ENCODE results near the gene PPP3CA. TPM values are rescaled to one million over a fixed set of nuclear protein-coding genes. Genes with fewer than 3 reads are reported as not detected.

The PPP3CA gene
- total RNA-seq, 1 experiment from 2014 or later = 133 TPM

- TF ChIP-seq SP1 (IDR thresholded peaks at IDR 0.05; ENCODE audit: low read depth) (no peak), SIN3A (IDR thresholded peaks at IDR 0.05; ENCODE audit: low read depth) (no peak), ZNF274 (IDR thresholded peaks at IDR 0.05; ENCODE audit: low read depth, low read length) (no peak), CEBPB (IDR thresholded peaks at IDR 0.05; ENCODE audit: low read depth) (no peak), SRF (IDR thresholded peaks at IDR 0.05; ENCODE audit: low read depth) (no peak), POLR2AphosphoS5 (IDR thresholded peaks at IDR 0.05; ENCODE audit: low read depth, low read length) (no peak), POLR2A (IDR thresholded peaks at IDR 0.05; ENCODE audit: borderline replicate concordance, extremely low read depth, insufficient read depth, insufficient read length) (no peak), EZH2 (IDR thresholded peaks at IDR 0.05) (no peak)
Measured at GRCh38 chr4:101190751-101191150, 156.6 kb downstream of the PPP3CA start (continued).

- RAD21 ChIA-PET (ENCODE audit: low non-redundant PET in 1 of 2, low total read pairs in 2 of 2, uncharacterized antibody in 2 of 2, unreplicated experiment in 2 of 2) = no interaction called here
- no peaks in the 10 kb centered on the region for H3K9me2 ChIP-seq (ENCODE audit: insufficient read depth)
- CTCF ChIA-PET = interaction anchor here (0.7 to 1.3 kb wide), 3 partner anchors 11 to 159 kb away, joined by 3 to 5 read pairs (median 3); no protein-coding TSS in a partner anchor
- H3K9ac ChIP-seq (ENCODE audit: low read length) = no peak overlapping the region
- peaks cover 66% of the 10 kb centered on the region for H3K79me2 ChIP-seq (ENCODE audit: insufficient read depth, low read length)
- TF ChIP-seq YY1 (IDR thresholded peaks at IDR 0.05; ENCODE audit: extremely low read depth, insufficient replicate concordance, low read depth, low read length) = no peak
- TF ChIP-seq POLR2AphosphoS5 (IDR thresholded peaks at IDR 0.05; ENCODE audit: low read depth, low read length) = no peak
- TF ChIP-seq POLR2A (IDR thresholded peaks at IDR 0.05; ENCODE audit: borderline replicate concordance, extremely low read depth, insufficient read depth, insufficient read length) = no peak
- TF ChIP-seq ELF1 (IDR thresholded peaks at IDR 0.05; ENCODE audit: borderline replicate concordance, low read depth) = no peak
- no peak for TF ChIP-seq SP1 (IDR thresholded peaks at IDR 0.05; ENCODE audit: low read depth)
- peaks cover 44 to 59% of the 10 kb centered on the region in 2 experiments for H3K4me1 ChIP-seq (ENCODE audit: control insufficient read depth in 1 of 2, insufficient read depth in 2 of 2, low read length in 2 of 2)
- ATAC-seq = no peak
- H3K4me2 ChIP-seq (ENCODE audit: low read length) = no peak overlapping the region
- H3K9me3 ChIP-seq (ENCODE audit: control insufficient read depth in 1 of 2, insufficient read depth in 1 of 2, low read depth in 1 of 2, low read length in 2 of 2) = no peaks in the 10 kb centered on the region
- intact Hi-C loops (cut with micrococcal nuclease) = loop anchor here (5.0 kb wide), 1 partner anchor 1073 kb away; no protein-coding TSS in a partner anchor
- no peaks in the 10 kb centered on the region for H3K27me3 ChIP-seq (ENCODE audit: insufficient read depth, low read length)
- POLR2A ChIA-PET = interaction anchor here (0.9 kb wide), 1 partner anchor 23 kb away, joined by 4 read pairs; no protein-coding TSS in a partner anchor
- no peak overlapping the region for H2AFZ ChIP-seq (ENCODE audit: low read depth, low read length, poor library complexity, severe bottlenecking)
- 0 out of 4 replicates have a peak, but pooled peaks cover 0 to 3% of the 10 kb centered on the region in 2 experiments for H3K36me3 ChIP-seq (ENCODE audit: control insufficient read depth in 1 of 2, insufficient read depth in 2 of 2, low read length in 2 of 2)
- DNase-seq (ENCODE audit: low read depth, low spot score) = no peak
- no peaks in the 10 kb centered on the region for H4K20me1 ChIP-seq (ENCODE audit: insufficient read depth)
- H3K27ac ChIP-seq (ENCODE audit: low read depth, low read length) = peak overlapping the region; percentile 36; the same call in 1 of the 2 replicates
- no TSS peak for BruUV-seq (replicated peaks)
- no peak overlapping the region for H3K4me3 ChIP-seq (replicated peaks in 1 of 2; ENCODE audit: low read depth in 1 of 2, low read length in 2 of 2)
Measured at GRCh38 chr4:101188906-101189305, 158.4 kb downstream of the PPP3CA start.

Measured in HCT116 (cell line).